SK-N-SH treated with all-trans-retinoic acid at 6 μM for 48 hours (cell line): ENCODE measurements around the gene BRINP1.

Source experiments
- ATAC-seq: fragments of 200-7000 bp; cut with Tn5 transposase; 3 replicates; pipeline ENCODE4 v1.9.1; 2020; ENCODE audit warnings: mild to moderate bottlenecking, moderate library complexity
- ARNTL ChIP-seq: fragments of 450-650 bp; formaldehyde crosslinking; IDR thresholded peaks from 2 replicates; pipeline ENCODE4 v1.5.0; 2020; ENCODE audit warnings: low read depth, mild to moderate bottlenecking, moderate library complexity, borderline replicate concordance
- BACH2 ChIP-seq: fragments of 250-450 bp; sonication (Bioruptor Pico); IDR thresholded peaks from 2 replicates; pipeline ENCODE4 v1.9.0; 2021; ENCODE audit warnings: mild to moderate bottlenecking, borderline replicate concordance
- CSDC2 ChIP-seq: fragments of 250-450 bp; sonication (Bioruptor Pico); IDR thresholded peaks from 2 replicates; pipeline ENCODE4 v1.5.0; 2020; ENCODE audit warnings: mild to moderate bottlenecking, moderate library complexity
- CSRNP3 ChIP-seq: fragments of 250-450 bp; sonication (Bioruptor Pico); IDR thresholded peaks from 2 replicates; pipeline ENCODE4 v1.5.1; 2021; ENCODE audit warnings: mild to moderate bottlenecking, moderate library complexity
- ESRRG ChIP-seq: fragments of 250-450 bp; sonication (Bioruptor Pico); IDR thresholded peaks from 2 replicates; pipeline ENCODE4 v1.6.1; 2021; ENCODE audit warnings: mild to moderate bottlenecking
- GLIS3 ChIP-seq: fragments of 250-450 bp; sonication (Bioruptor Pico); IDR thresholded peaks from 2 replicates; pipeline ENCODE4 v1.5.0; 2020; ENCODE audit warnings: mild to moderate bottlenecking, moderate library complexity
- ISL1 ChIP-seq: fragments of 250-450 bp; sonication (Bioruptor Pico); IDR thresholded peaks from 2 replicates; pipeline ENCODE4 v2.1.2; 2022; ENCODE audit warnings: mild to moderate bottlenecking, moderate library complexity
- OSR1 ChIP-seq: fragments of 250-450 bp; sonication (Bioruptor Pico); IDR thresholded peaks from 2 replicates; pipeline ENCODE4 v1.8.0; 2022; ENCODE audit warnings: moderate library complexity, mild to moderate bottlenecking, inconsistent platforms
- PATZ1 ChIP-seq: fragments of 250-450 bp; sonication (Bioruptor Pico); IDR thresholded peaks from 2 replicates; pipeline ENCODE4 v1.8.0; 2020; ENCODE audit warnings: mild to moderate bottlenecking, moderate library complexity, borderline replicate concordance
- POU6F1 ChIP-seq: fragments of 250-450 bp; sonication (Bioruptor Pico); IDR thresholded peaks from 2 replicates; pipeline ENCODE4 v1.8.0; 2021; ENCODE audit warnings: low read depth, mild to moderate bottlenecking, moderate library complexity, borderline replicate concordance
- PPARA ChIP-seq: fragments of 250-450 bp; sonication (Bioruptor Pico); IDR thresholded peaks from 2 replicates; pipeline ENCODE4 v1.5.0; 2020; ENCODE audit warnings: mild to moderate bottlenecking, borderline replicate concordance
- RARB ChIP-seq: fragments of 250-450 bp; sonication (Bioruptor Pico); IDR thresholded peaks from 2 replicates; pipeline ENCODE4 v1.8.0; 2021; ENCODE audit warnings: mild to moderate bottlenecking, moderate library complexity
- SNAI2 ChIP-seq: fragments of 250-450 bp; sonication (Bioruptor Pico); IDR thresholded peaks from 2 replicates; pipeline ENCODE4 v1.5.0; 2020; ENCODE audit warnings: mild to moderate bottlenecking, moderate library complexity
- TCF4 ChIP-seq: fragments of 250-450 bp; sonication (Bioruptor Pico); IDR thresholded peaks from 2 replicates; pipeline ENCODE4 v1.8.0; 2021; ENCODE audit warnings: mild to moderate bottlenecking, moderate library complexity, borderline replicate concordance
- TOX ChIP-seq: fragments of 250-450 bp; sonication (Bioruptor Pico); IDR thresholded peaks from 2 replicates; pipeline ENCODE4 v1.8.0; 2021; ENCODE audit warnings: mild to moderate bottlenecking, moderate library complexity, borderline replicate concordance
- TSHZ2 ChIP-seq: fragments of 250-450 bp; sonication (Bioruptor Pico); IDR thresholded peaks from 2 replicates; pipeline ENCODE4 v1.5.0; 2020; ENCODE audit warnings: mild to moderate bottlenecking, moderate library complexity
- ZC3H10 ChIP-seq: fragments of 250-450 bp; sonication (Bioruptor Pico); IDR thresholded peaks from 2 replicates; pipeline ENCODE4 v1.5.1; 2021; ENCODE audit warnings: mild to moderate bottlenecking, moderate library complexity
- ZFP3 ChIP-seq: fragments of 250-450 bp; sonication (Bioruptor Pico); IDR thresholded peaks from 2 replicates; pipeline ENCODE4 v1.5.0; 2020; ENCODE audit warnings: mild to moderate bottlenecking, moderate library complexity
- ZFP30 ChIP-seq: fragments of 450-650 bp; formaldehyde crosslinking; IDR thresholded peaks from 2 replicates; pipeline ENCODE4 v1.5.0; 2022; ENCODE audit warnings: mild to moderate bottlenecking, moderate library complexity
- ZNF70 ChIP-seq: fragments of 450-650 bp; formaldehyde crosslinking; IDR thresholded peaks from 2 replicates; pipeline ENCODE4 v1.5.0; 2020; ENCODE audit warnings: mild to moderate bottlenecking, moderate library complexity
- ZNF8 ChIP-seq: fragments of 450-650 bp; formaldehyde crosslinking; IDR thresholded peaks from 2 replicates; pipeline ENCODE4 v1.5.0; 2020; ENCODE audit warnings: mild to moderate bottlenecking, moderate library complexity

The BRINP1 gene

GRCh38 chr9:119291554-119291953 is 77.7 kb downstream of the BRINP1 start:
- no peak for ATAC-seq
- TF ChIP-seq ZFP3 (CRISPR knock-in tag) (no peak), RARB (CRISPR knock-in tag) (no peak), PPARA (CRISPR knock-in tag) (no peak), GLIS3 (CRISPR knock-in tag) (no peak), TOX (CRISPR knock-in tag) (no peak), CSRNP3 (CRISPR knock-in tag) (no peak), BACH2 (CRISPR knock-in tag) (no peak), CSDC2 (no peak), ISL1 (CRISPR knock-in tag) (no peak), ZC3H10 (CRISPR knock-in tag) (no peak), ARNTL (CRISPR knock-in tag) (no peak), ZNF70 (CRISPR knock-in tag) (no peak), POU6F1 (CRISPR knock-in tag) (no peak), SNAI2 (CRISPR knock-in tag) (no peak), TCF4 (CRISPR knock-in tag) (no peak)

- TF ChIP-seq GLIS3 (CRISPR knock-in tag), result no peak
- no peak for TF ChIP-seq TSHZ2
- TF ChIP-seq ZC3H10 (CRISPR knock-in tag), result no peak
- no peak for TF ChIP-seq ISL1 (CRISPR knock-in tag)
- TF ChIP-seq PATZ1 (CRISPR knock-in tag), result no peak
- TF ChIP-seq ESRRG (CRISPR knock-in tag), result no peak
- TF ChIP-seq BACH2 (CRISPR knock-in tag), result no peak
- no peak for TF ChIP-seq CSDC2
- TF ChIP-seq ZFP30, result no peak
- TF ChIP-seq POU6F1 (CRISPR knock-in tag), result no peak
- TF ChIP-seq OSR1 (CRISPR knock-in tag), result no peak
- TF ChIP-seq CSRNP3 (CRISPR knock-in tag), result no peak
- TF ChIP-seq TCF4 (CRISPR knock-in tag), result no peak
- no peak for TF ChIP-seq ZFP3 (CRISPR knock-in tag)
- no peak for TF ChIP-seq ZNF8 (CRISPR knock-in tag)
- no peak for TF ChIP-seq ZNF70 (CRISPR knock-in tag)
- no peak for TF ChIP-seq RARB (CRISPR knock-in tag)
- no peak for ATAC-seq
These were observed 79.3 kb downstream of the BRINP1 start for GRCh38 chr9:119289740-119290433.
